Gastroesophageal sphincter (tissue), 4 donors: ENCODE results near the gene FAM110D. TPM values are rescaled to one million over a fixed set of nuclear protein-coding genes. Genes with fewer than 3 reads are reported as not detected.

ENCODE experiments used
- ATAC-seq: fragments of 150-250 bp; one replicate; pipeline ENCODE4 v1.9.1; 2016; ENCODE audit warnings: mild to moderate bottlenecking, moderate library complexity
- H3K27ac ChIP-seq, 4 donors: fragments of 200-600 bp; sonication (generic) in 3 of 4; 1 replicate in 3 of 4; 2 replicates in 1 of 4; pipeline ENCODE4 v1.5.1; 2016 to 2019
- H3K27me3 ChIP-seq: fragments of 200-600 bp; sonication (generic); one replicate; pipeline ENCODE4 v1.5.1; 2019
- H3K36me3 ChIP-seq, 2 donors: fragments of 200-600 bp; sonication (generic); one replicate each; pipeline ENCODE4 v1.5.1; 2019; ENCODE audit warnings: control low read depth in 1 of 2
- H3K4me1 ChIP-seq, 3 donors: fragments of 200-600 bp; sonication (generic); 1 replicate in 2 of 3; 2 replicates in 1 of 3; pipeline ENCODE4 v1.5.1; 2016 to 2019; ENCODE audit warnings: control low read depth in 2 of 3
- H3K4me3 ChIP-seq, 2 donors: fragments of 200-600 bp; sonication (generic); one replicate each; pipeline ENCODE4 v1.5.1; 2019; ENCODE audit warnings: mild to moderate bottlenecking in 1 of 2, moderate library complexity in 1 of 2
- H3K9me3 ChIP-seq, 3 donors: fragments of 200-600 bp; sonication (generic); one replicate each; pipeline ENCODE4 v1.5.1; 2017 to 2019; ENCODE audit warnings: control low read depth in 2 of 3
- CTCF ChIP-seq, 4 experiments: fragments of 200-600 bp in 2 of 4; fragments of 450-650 bp in 2 of 4; sonication (generic) in 1 of 4; IDR thresholded peaks; one replicate each; pipeline ENCODE4 v1.5.1; 2017 to 2019; ENCODE audit warnings: antibody characterized with exemption in 4 of 4, mild to moderate bottlenecking in 2 of 4, moderate library complexity in 2 of 4
- EP300 ChIP-seq: sonication (generic); formaldehyde crosslinking; IDR thresholded peaks from one replicate; pipeline ENCODE4 v1.6.1; 2017; ENCODE audit warnings: antibody characterized with exemption, mild to moderate bottlenecking
- POLR2A ChIP-seq, 2 donors: fragments of 450-650 bp; IDR thresholded peaks; one replicate each; pipeline ENCODE4 v1.6.1; 2017; ENCODE audit warnings: antibody characterized with exemption in 2 of 2, mild to moderate bottlenecking in 2 of 2, moderate library complexity in 1 of 2
- POLR2AphosphoS5 ChIP-seq: sonication (generic); formaldehyde crosslinking; IDR thresholded peaks from one replicate; pipeline ENCODE4 v1.6.1; 2017; ENCODE audit warnings: antibody characterized with exemption
- WGBS, 2 donors: methylation state at CpG; one replicate each; pipeline ENCODE4 v1.1.5; 2018; ENCODE audit warnings: low coverage in 1 of 2; 5-methylcytosine and 5-hydroxymethylcytosine counted together
- total RNA-seq, 4 donors: library from RNA; depleted of rRNA; stranded (reverse); fragments of >200 nt; gene quantifications; one replicate each; pipeline ENCODE4 v1.1.0, GENCODE V29; 2016

Gene FAM110D
- total RNA-seq, 4 donors from 2014 or later = 3.4 to 12.5 (median 7.7) TPM

- TF ChIP-seq CTCF (IDR thresholded peaks at IDR 0.05) (no peak), EP300 (no peak), POLR2AphosphoS5 (no peak), POLR2A (IDR thresholded peaks at IDR 0.05) (no peak)
- no peaks in the 10 kb centered on the region for H3K9me3 ChIP-seq
- no peak overlapping the region for H3K4me3 ChIP-seq
- no peak for ATAC-seq
- H3K36me3 ChIP-seq = no peaks in the 10 kb centered on the region
- no peaks in the 10 kb centered on the region for H3K27me3 ChIP-seq
- no peaks in the 10 kb centered on the region for H3K4me1 ChIP-seq
- 69 to 94% methylated on average over 3 to 5 of the region's 5 CpGs for WGBS, 2 donors
- no peak overlapping the region for H3K27ac ChIP-seq
Measured at GRCh38 chr1:26212726-26213125, 53.8 kb downstream of the FAM110D start.

GRCh38 chr1:26213335-26213905 lies 54.5 kb downstream of the FAM110D start:
- TF ChIP-seq POLR2AphosphoS5 = no peak
- TF ChIP-seq CTCF (IDR thresholded peaks at IDR 0.05) = no peak
- no peak for TF ChIP-seq EP300
- no peak for TF ChIP-seq POLR2A (IDR thresholded peaks at IDR 0.05)
- peaks cover 3% of the 10 kb centered on the region for H3K27me3 ChIP-seq
- no peaks in the 10 kb centered on the region for H3K4me1 ChIP-seq
- H3K9me3 ChIP-seq = no peaks in the 10 kb centered on the region
- no peak for ATAC-seq
- no peaks in the 10 kb centered on the region for H3K36me3 ChIP-seq
- H3K27ac ChIP-seq = no peak overlapping the region
- 52 to 75% methylated on average over 2 to 4 of the region's 6 CpGs for WGBS, 2 donors
- H3K4me3 ChIP-seq = no peak overlapping the region

Other genes with a start within 250 kb of the FAM110D start
- 10 to 100 TPM in 1 of 4 donors, 1 to 10 TPM in 3; 6.6 to 12.2 (median 8.5) TPM for gene PAFAH2, start 161.0 kb upstream of the FAM110D start, total RNA-seq
- under 1 TPM in 3 of 4 donors, not detected in 1; 0.08 to 0.81 (median 0.31) TPM for gene EXTL1, start 137.3 kb upstream of the FAM110D start, total RNA-seq
- gene SLC30A2, start 113.0 kb upstream of the FAM110D start, total RNA-seq = not detected
- 1 to 10 TPM in 2 of 4 donors, under 1 TPM in 2; 0.15 to 2.3 (median 0.82) TPM for gene TRIM63, start 91.4 kb upstream of the FAM110D start, total RNA-seq
- gene PDIK1L, start 47.3 kb upstream of the FAM110D start, total RNA-seq = 1 to 10 TPM; 6.2 to 9.3 (median 6.8) TPM
- not detected for gene C1orf232, start 9.9 kb downstream of the FAM110D start, total RNA-seq
- gene ZNF593, start 10.8 kb downstream of the FAM110D start, total RNA-seq = 10 to 100 TPM in 3 of 4 donors, 1 to 10 TPM in 1; 5.0 to 22.8 (median 16.6) TPM
- gene ZNF593OS, start 12.8 kb downstream of the FAM110D start, total RNA-seq = not detected
- 1 to 10 TPM in 2 of 4 donors, under 1 TPM in 1, not detected in 1; 0.81 to 1.7 (median 1.1) TPM for gene CNKSR1, start 18.4 kb downstream of the FAM110D start, total RNA-seq
- not detected for gene CATSPER4, start 31.5 kb downstream of the FAM110D start, total RNA-seq
- 1 to 10 TPM; 1.3 to 6.8 (median 4.7) TPM for gene CEP85, start 75.1 kb downstream of the FAM110D start, total RNA-seq
- gene SH3BGRL3, start 121.0 kb downstream of the FAM110D start, total RNA-seq = 10 to 100 TPM; 31.6 to 60.2 (median 44.0) TPM
- gene UBXN11, start 147.6 kb downstream of the FAM110D start, total RNA-seq = 10 to 100 TPM in 2 of 4 donors, 1 to 10 TPM in 2; 3.7 to 12.1 (median 10.5) TPM
- gene CD52, start 158.9 kb downstream of the FAM110D start, total RNA-seq = 1 to 10 TPM in 3 of 4 donors, not detected in 1; 1.8 to 2.7 (median 2.2) TPM
- 1 to 10 TPM in 1 of 4 donors, under 1 TPM in 3; 0.35 to 2.7 (median 0.50) TPM for gene CRYBG2, start 195.1 kb downstream of the FAM110D start, total RNA-seq
- gene ZNF683, start 213.7 kb downstream of the FAM110D start, total RNA-seq = under 1 TPM in 1 of 4 donors, not detected in 3; 0.62 TPM